Ovary (tissue), 9 donors: ENCODE results near the gene CCL26. TPM values are rescaled to one million over a fixed set of nuclear protein-coding genes. Genes with fewer than 3 reads are reported as not detected.
"Not testable (repeated sequence)": the region's sequence is repeated elsewhere in the genome, so short reads cannot be mapped to it uniquely, and the experiment has no call there.

Experiments used
- DNase-seq, 5 donors: peaks; one replicate each; pipeline ENCODE4 v3.0.0-alpha.2; 2019 to 2020
- H3K27ac ChIP-seq, 2 donors: fragments of 200-600 bp; one replicate each; pipeline versions ENCODE4 v1.5.1 to v1.8.0; 2019 to 2022
- H3K27me3 ChIP-seq: fragments of 200-600 bp; one replicate; pipeline ENCODE4 v1.8.0; 2022
- H3K36me3 ChIP-seq: fragments of 200-600 bp; sonication (generic); one replicate; pipeline ENCODE4 v1.5.1; 2019
- H3K4me1 ChIP-seq: one replicate; pipeline ENCODE4 v1.8.1; 2013; ENCODE audit warnings: mild to moderate bottlenecking, moderate library complexity; ENCODE audit not compliant: insufficient read depth
- H3K4me3 ChIP-seq: fragments of 200-600 bp; sonication (generic); one replicate; pipeline ENCODE4 v1.5.1; 2017
- H3K9me3 ChIP-seq, 2 donors: fragments of 200-600 bp in 1 of 2; sonication (generic) in 1 of 2; one replicate each; pipeline versions ENCODE4 v1.5.1 to v1.8.1; 2013 to 2019; ENCODE audit warnings: mild to moderate bottlenecking in 1 of 2, moderate library complexity in 1 of 2
- CTCF ChIP-seq, 3 donors: fragments of 450-650 bp in 2 of 3; fragments of 200-600 bp in 1 of 3; IDR thresholded peaks; one replicate each; pipeline versions ENCODE4 v1.5.1 to v1.8.0; 2016 to 2022; ENCODE audit warnings: antibody characterized with exemption in 3 of 3, mild to moderate bottlenecking in 1 of 3
- EP300 ChIP-seq: sonication (generic); formaldehyde crosslinking; IDR thresholded peaks from one replicate; pipeline ENCODE4 v1.6.1; 2017; ENCODE audit warnings: antibody characterized with exemption
- POLR2A ChIP-seq: fragments of 450-650 bp; IDR thresholded peaks from one replicate; pipeline ENCODE4 v1.6.1; 2017; ENCODE audit warnings: antibody characterized with exemption, mild to moderate bottlenecking, moderate library complexity
- WGBS, 3 donors: extraction: QIAGEN DNeasy Blood & Tissue Kit in 1 of 3; methylation state at CpG; one replicate each; pipeline versions ENCODE4 v1.1.5 to v1.1.7; 2013 to 2017; 5-methylcytosine and 5-hydroxymethylcytosine counted together
- intact Hi-C, 4 donors: fragments of 100-400 bp; cut with DNase I; formaldehyde crosslinking; loops; one replicate each; pipeline versions ENCODE4 v1.11.0 to v1.15.1; 2022 to 2023
- polyA plus RNA-seq, 2 donors: library from polyadenylated mRNA; stranded (reverse); fragments of 200-250 nt in 1 of 2; fragments of 350-450 nt in 1 of 2; fragmentation: Illumina TruSeq in 1 of 2; extraction: RNeasy Lipid Tissue Mini Kit (QIAGEN cat#74804) in 1 of 2; gene quantifications; one replicate each; pipeline ENCODE4 v1.2.3, GENCODE V29; 2013 to 2014
- total RNA-seq, 7 donors: library from RNA; depleted of rRNA in 2 of 7; stranded (reverse); fragments of >200 nt in 2 of 7; fragmentation: NEBNext Ultra II Directional in 3 of 7; extraction: Animal tissue kit (Norgen Biotek cat#: 25700) in 3 of 7; gene quantifications; one replicate each; pipeline versions ENCODE4 v1.1.0 to v1.2.4, GENCODE V29; 2016 to 2023
- donor health status: DM: no; HTN: no; CAD: no; lungs with moderate emphysema.
- donor health status: DM: no; HTN: no; CAD: no.
- donor health status: Bipolar disorder and iron deficiency.
- donor health status: DM: yes; HTN: yes; CAD: no.
- donor health status: DM: no; HTN: no; CAD: no.
- donor health status: DM: yes; HTN: yes; CAD: no.

The CCL26 gene
- total and polyA plus RNA-seq, 9 donors: 2.6 to 43.0 (median 9.5) TPM

DNA sequence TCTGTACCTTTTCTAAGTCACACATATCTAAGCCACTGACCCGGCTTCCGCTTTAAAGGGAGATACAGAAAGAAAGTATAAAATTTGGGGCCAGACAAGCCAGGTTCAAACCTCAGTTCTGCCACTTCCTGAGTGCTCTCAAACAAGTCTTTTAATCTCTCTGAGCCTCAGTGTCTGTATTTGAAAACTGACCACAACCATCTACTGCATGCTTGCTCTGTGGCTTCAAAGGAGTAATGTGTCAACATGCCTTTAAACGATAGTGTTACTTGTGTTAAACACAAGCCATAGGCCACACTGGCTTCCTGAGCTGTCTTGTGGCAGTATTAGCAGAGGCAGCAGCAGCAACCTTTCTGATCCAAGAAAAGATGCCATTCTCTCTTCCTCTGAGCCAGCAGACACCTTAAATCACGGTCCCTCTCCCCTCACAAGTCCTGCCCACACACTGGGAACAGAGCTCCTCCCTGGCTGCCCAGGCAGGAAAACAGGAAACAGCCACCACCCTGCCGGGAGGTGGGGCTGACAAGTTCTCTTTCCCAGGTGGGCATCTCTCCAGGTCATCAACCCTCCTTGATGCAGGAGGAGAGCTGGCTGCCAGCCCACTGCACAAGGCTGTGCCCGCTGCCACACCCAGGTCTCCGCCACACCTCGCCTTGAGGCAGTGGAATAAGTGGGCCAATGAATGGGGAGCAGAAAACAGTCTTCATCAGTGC, 44.0 kb downstream of the CCL26 start:
- peak; percentile 25 to 48 (median 41) for DNase-seq
- Histone ChIP-seq H3K27me3 (no peaks in the 10 kb centered on the region), H3K9me3 (no peaks in the 10 kb centered on the region), H3K4me3 (no peak overlapping the region), H3K36me3 (no peaks in the 10 kb centered on the region), H3K4me1 (peaks cover 10% of the 10 kb centered on the region), H3K27ac (peak overlapping the region in 1 of 2 donors; percentile 36)
- TF ChIP-seq EP300: no peak
- no peak for TF ChIP-seq POLR2A
- no peak for TF ChIP-seq CTCF (IDR thresholded peaks at IDR 0.05)
- intact Hi-C loops: no loop called here
- 56 to 60% (median 59%) methylated on average over 8 of the region's 8 CpGs for WGBS, 3 donors

DNA sequence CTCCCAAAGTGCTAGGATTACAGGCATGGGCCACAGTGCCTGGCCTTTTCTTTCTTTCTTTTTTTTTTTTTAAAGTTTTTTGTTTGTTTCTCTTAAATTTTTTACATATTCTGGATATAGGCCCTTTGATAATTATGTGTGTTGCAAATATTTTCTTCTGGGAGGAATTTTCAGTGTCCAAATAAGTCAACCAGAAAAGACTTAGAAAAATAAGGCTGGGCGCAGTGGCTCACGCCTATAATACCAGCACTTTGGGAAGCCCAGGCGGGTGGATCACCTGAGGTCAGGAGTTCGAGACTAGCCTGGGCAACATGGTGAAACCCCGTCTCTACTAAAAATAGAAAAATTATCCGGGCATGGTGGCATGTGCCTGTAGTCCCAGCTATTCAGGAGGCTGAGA, 44.7 kb downstream of the CCL26 start:
- H3K27me3 ChIP-seq, intact Hi-C loops, H3K4me3 ChIP-seq, H3K36me3 ChIP-seq, H3K9me3 ChIP-seq, H3K27ac ChIP-seq: not testable (repeated sequence)
- peak in 1 of 5 donors; percentile 27 for DNase-seq
- 16 to 34% (median 22%) methylated on average over 6 of the region's 6 CpGs for WGBS, 3 donors
- H3K4me1 ChIP-seq: peaks cover 13% of the 10 kb centered on the region

DNA sequence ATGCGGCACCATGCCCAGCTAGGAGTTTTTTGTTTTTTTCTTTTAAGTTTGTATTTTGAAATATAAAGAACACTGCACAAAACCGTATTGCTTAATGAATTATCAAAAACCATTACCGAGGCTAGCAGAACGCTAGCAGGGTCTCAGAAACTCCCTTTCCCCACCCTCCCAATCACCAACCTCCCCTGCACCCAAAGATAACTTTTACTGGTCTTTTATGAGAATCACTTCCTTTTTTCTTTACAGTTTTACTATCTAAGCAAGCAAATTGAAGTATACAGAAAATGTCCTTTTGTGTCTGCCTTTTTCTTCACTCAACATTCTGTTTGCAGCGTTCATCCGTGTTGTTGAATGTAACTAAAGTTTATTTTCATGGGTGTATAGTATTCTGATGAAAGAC, 46.7 kb downstream of the CCL26 start:
- Histone ChIP-seq H3K36me3 (no peaks in the 10 kb centered on the region), H3K4me1 (peaks cover 14% of the 10 kb centered on the region), H3K27me3 (no peaks in the 10 kb centered on the region), H3K4me3 (no peak overlapping the region), H3K9me3 (no peaks in the 10 kb centered on the region), H3K27ac (no peak overlapping the region)
- 82 to 84% (median 84%) methylated on average over 6 of the region's 6 CpGs for WGBS, 3 donors
- intact Hi-C loops: no loop called here
- no peak for DNase-seq
- TF ChIP-seq CTCF (IDR thresholded peaks at IDR 0.05): no peak
- TF ChIP-seq POLR2A: no peak
- no peak for TF ChIP-seq EP300

DNA sequence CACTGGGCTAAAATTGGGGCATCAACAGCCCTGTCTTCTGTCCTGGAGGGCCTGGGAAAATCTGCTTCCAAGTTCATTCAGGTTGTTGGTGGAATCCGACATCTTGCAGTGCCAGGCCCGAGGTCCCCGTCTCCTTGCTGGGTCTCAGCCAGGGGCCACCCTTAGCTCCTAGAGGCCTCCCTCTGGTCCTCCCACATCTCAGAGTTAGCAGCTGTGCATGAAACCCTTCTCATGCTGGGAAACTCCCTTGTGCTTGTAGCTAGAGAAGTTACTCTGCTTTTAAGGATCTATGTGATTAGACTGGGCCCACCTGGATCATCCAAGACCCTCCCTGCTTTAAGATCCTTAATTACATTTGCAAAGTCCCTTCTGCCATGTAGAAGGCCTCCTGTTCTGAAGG, 48.6 kb downstream of the CCL26 start:
- WGBS, 3 donors: 57 to 65% (median 64%) methylated on average over 3 of the region's 3 CpGs
- Histone ChIP-seq H3K27me3 (no peaks in the 10 kb centered on the region), H3K27ac (no peak overlapping the region), H3K9me3 (no peaks in the 10 kb centered on the region), H3K36me3 (no peaks in the 10 kb centered on the region), H3K4me3 (no peak overlapping the region), H3K4me1 (peaks cover 14% of the 10 kb centered on the region)
- TF ChIP-seq EP300: no peak
- TF ChIP-seq POLR2A: no peak
- TF ChIP-seq CTCF (IDR thresholded peaks at IDR 0.05): no peak
- intact Hi-C loops: no loop called here
- no peak for DNase-seq

DNA sequence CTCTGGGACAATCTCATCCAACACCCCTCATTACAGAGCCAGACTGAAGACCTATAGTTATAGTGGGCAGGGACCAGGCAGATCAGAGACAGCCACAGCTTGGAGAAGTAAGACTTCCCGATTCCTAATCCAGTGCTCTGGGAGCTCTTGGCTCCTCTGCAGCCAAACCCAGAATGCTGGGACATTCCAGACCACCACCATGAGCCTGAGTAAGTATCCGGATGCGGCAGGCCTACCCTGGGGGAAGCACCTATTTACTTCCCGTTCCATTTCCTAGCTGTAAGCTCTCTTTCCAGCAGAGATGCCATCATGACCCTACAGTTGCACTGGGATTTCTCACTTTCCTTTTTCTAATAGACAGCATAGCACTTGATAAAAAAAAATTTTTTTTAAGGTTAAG, 49.6 kb downstream of the CCL26 start:
- intact Hi-C loops: no loop called here
- no peaks in the 10 kb centered on the region for H3K36me3 ChIP-seq
- no peaks in the 10 kb centered on the region for H3K9me3 ChIP-seq
- H3K4me1 ChIP-seq: peaks cover 6% of the 10 kb centered on the region
- 12 to 14% (median 13%) methylated on average over 4 of the region's 4 CpGs for WGBS, 3 donors
- TF ChIP-seq CTCF (IDR thresholded peaks at IDR 0.05): no peak
- TF ChIP-seq POLR2A: no peak
- no peak for TF ChIP-seq EP300
- no peak overlapping the region for H3K27ac ChIP-seq
- no peak for DNase-seq
- no peaks in the 10 kb centered on the region for H3K27me3 ChIP-seq
- H3K4me3 ChIP-seq: no peak overlapping the region

- H3K27ac ChIP-seq, H3K4me3 ChIP-seq, H3K36me3 ChIP-seq, DNase-seq, intact Hi-C loops, H3K9me3 ChIP-seq, H3K4me1 ChIP-seq, H3K27me3 ChIP-seq: not testable (repeated sequence)
- WGBS, 3 donors: 85 to 89% (median 86%) methylated on average over 9 of the region's 9 CpGs
Measured at GRCh38 chr7:75721922-75722321, 50.1 kb downstream of the CCL26 start.
